Keratinocyte (primary cell): ENCODE data around the gene PLEKHA8. TPM values are rescaled to one million over a fixed set of nuclear protein-coding genes. Genes with fewer than 3 reads are reported as not detected.

Experiments used
- DNase-seq: peaks from one replicate; pipeline ENCODE4 v3.0.0-alpha.2; 2011; ENCODE audit warnings: low read depth, missing footprints, low spot score
- FAIRE-seq: peaks from 2 replicates; lab custom pipeline; 2011; peaks lifted over from hg19 to GRCh38; lab: Jason Lieb, UNC
- H2AFZ ChIP-seq: 2 replicates; pipeline ENCODE4 v1.6.0; 2012; ENCODE audit warnings: low read length, control low read depth, inconsistent platforms; ENCODE audit not compliant: control insufficient read depth
- H3K27ac ChIP-seq: 2 replicates; pipeline ENCODE4 v1.5.1; 2011; ENCODE audit warnings: low read length; ENCODE audit not compliant: control insufficient read depth, insufficient read depth
- H3K27me3 ChIP-seq: 3 replicates; pipeline ENCODE4 v1.6.0; 2011; ENCODE audit warnings: low read length; ENCODE audit not compliant: control insufficient read depth, insufficient read depth; ENCODE audit errors: extremely low read depth
- H3K36me3 ChIP-seq, 2 experiments: 2 replicates in 1 of 2; 3 replicates in 1 of 2; pipeline ENCODE4 v1.5.1; 2011; ENCODE audit warnings: low read length in 2 of 2, mild to moderate bottlenecking in 1 of 2; ENCODE audit not compliant: control insufficient read depth in 2 of 2, insufficient read depth in 2 of 2; ENCODE audit errors: extremely low read depth in 1 of 2
- H3K4me1 ChIP-seq: 3 replicates; pipeline ENCODE4 v1.5.1; 2011; ENCODE audit warnings: low read length; ENCODE audit not compliant: control insufficient read depth, insufficient read depth; ENCODE audit errors: extremely low read depth
- H3K4me2 ChIP-seq: 3 replicates; pipeline ENCODE4 v1.6.0; 2011; ENCODE audit warnings: low read depth, low read length; ENCODE audit not compliant: control insufficient read depth, insufficient read depth; ENCODE audit errors: extremely low read depth
- H3K4me3 ChIP-seq, 3 experiments: fragments of 200-600 bp in 1 of 3; sonication (generic) in 1 of 3; 2 replicates in 2 of 3; 3 replicates in 1 of 3; pipeline ENCODE4 v1.5.1; 2011 to 2016; ENCODE audit warnings: low read length in 3 of 3, mild to moderate bottlenecking in 3 of 3, control low read depth in 2 of 3, inconsistent platforms in 1 of 3, low read depth in 1 of 3, mixed read lengths in 1 of 3, mixed run types in 1 of 3, moderate library complexity in 1 of 3; ENCODE audit not compliant: control insufficient read depth in 2 of 3, insufficient read depth in 2 of 3; ENCODE audit errors: extremely low read depth in 1 of 3
- H3K79me2 ChIP-seq: 2 replicates; pipeline ENCODE4 v1.6.0; 2012; ENCODE audit warnings: low read length; ENCODE audit not compliant: control insufficient read depth, insufficient read depth
- H3K9ac ChIP-seq: 3 replicates; pipeline ENCODE4 v1.6.0; 2011; ENCODE audit warnings: low read length; ENCODE audit not compliant: control insufficient read depth, insufficient read depth; ENCODE audit errors: extremely low read depth
- H3K9me1 ChIP-seq: 3 replicates; pipeline ENCODE4 v1.6.0; 2011; ENCODE audit warnings: low read length; ENCODE audit not compliant: control insufficient read depth, insufficient read depth; ENCODE audit errors: extremely low read depth
- H3K9me3 ChIP-seq: 2 replicates; pipeline ENCODE4 v1.5.1; 2012; ENCODE audit warnings: low read depth, low read length; ENCODE audit not compliant: control insufficient read depth
- H4K20me1 ChIP-seq: 3 replicates; pipeline ENCODE4 v1.6.0; 2011; ENCODE audit warnings: low read length; ENCODE audit not compliant: control insufficient read depth, insufficient read depth; ENCODE audit errors: extremely low read depth
- EZH2 ChIP-seq: IDR thresholded peaks from one replicate; pipeline ENCODE4 v1.6.1; 2012; ENCODE audit warnings: inconsistent platforms, mild to moderate bottlenecking, low read length, moderate library complexity
- dilution Hi-C: fragments of 300-500 bp; cut with MboI; formaldehyde crosslinking; loops from one replicate; pipeline ENCODE4 v1.7.0; 2020; ENCODE audit warnings: low sequenced_read_pairs; ENCODE audit not compliant: extremely low pct_ligation_motif_present
- polyA plus RNA-seq, 5 experiments: library from polyadenylated mRNA; depleted of rRNA in 3 of 5; stranded (reverse) in 3 of 5; stranded (forward) in 1 of 5; unstranded in 1 of 5; fragments of >200 nt; gene quantifications; 1 replicate in 1 of 5; 2 replicates in 3 of 5; 3 replicates in 1 of 5; pipeline versions ENCODE4 v1.2.1 to v1.2.3, GENCODE V29; 2011 to 2012; ENCODE audit warnings: missing spikeins in 2 of 5, low read depth in 1 of 5, low replicate concordance in 1 of 5
- TF ChIP-seq, protein P1 (sequence below), 3 experiments: IDR thresholded peaks in 1 of 3; conservative IDR thresholded peaks in 1 of 3; optimal IDR thresholded peaks in 1 of 3; 2 replicates in 2 of 3; 3 replicates in 1 of 3; pipeline versions ENCODE3 to v1.5.1; 2011; ENCODE audit warnings: low read length in 3 of 3, mild to moderate bottlenecking in 3 of 3, moderate library complexity in 2 of 3, control low read depth in 1 of 3, inconsistent platforms in 1 of 3; ENCODE audit not compliant: insufficient read depth in 2 of 3; ENCODE audit errors: extremely low read depth in 1 of 3

Gene PLEKHA8
- polyA plus RNA-seq, 1 donor (not counting 4 experiments of a cell fraction or from before 2014, with no cell fraction given) = 9.6 TPM

DNA sequence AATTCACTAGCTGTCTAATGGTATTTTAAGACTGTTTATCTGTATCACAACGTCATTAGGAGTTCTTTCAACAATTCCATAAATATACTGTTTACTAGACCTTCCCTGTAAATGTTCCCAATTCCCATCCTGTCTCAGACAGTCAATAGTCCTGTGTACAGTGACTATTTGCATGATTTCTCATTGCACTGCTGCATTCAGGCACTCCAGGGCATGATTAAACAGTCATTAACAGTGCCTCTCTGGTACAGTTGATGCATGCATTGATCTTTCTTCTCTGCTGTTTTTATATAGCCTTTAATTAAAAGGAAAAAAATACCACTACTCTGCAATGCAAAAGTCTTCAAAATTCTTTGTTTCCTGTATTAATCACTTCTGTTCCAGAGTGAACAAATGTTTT is 55.1 kb downstream of the PLEKHA8 start:
- no peaks in the 10 kb centered on the region for H3K4me1 ChIP-seq
- no peak overlapping the region for H3K4me3 ChIP-seq
- no peak overlapping the region for H3K4me2 ChIP-seq
- no peaks in the 10 kb centered on the region for H3K9me1 ChIP-seq
- H3K27ac ChIP-seq = no peak overlapping the region
- no peak for TF ChIP-seq EZH2
- TF ChIP-seq, protein P1, sequence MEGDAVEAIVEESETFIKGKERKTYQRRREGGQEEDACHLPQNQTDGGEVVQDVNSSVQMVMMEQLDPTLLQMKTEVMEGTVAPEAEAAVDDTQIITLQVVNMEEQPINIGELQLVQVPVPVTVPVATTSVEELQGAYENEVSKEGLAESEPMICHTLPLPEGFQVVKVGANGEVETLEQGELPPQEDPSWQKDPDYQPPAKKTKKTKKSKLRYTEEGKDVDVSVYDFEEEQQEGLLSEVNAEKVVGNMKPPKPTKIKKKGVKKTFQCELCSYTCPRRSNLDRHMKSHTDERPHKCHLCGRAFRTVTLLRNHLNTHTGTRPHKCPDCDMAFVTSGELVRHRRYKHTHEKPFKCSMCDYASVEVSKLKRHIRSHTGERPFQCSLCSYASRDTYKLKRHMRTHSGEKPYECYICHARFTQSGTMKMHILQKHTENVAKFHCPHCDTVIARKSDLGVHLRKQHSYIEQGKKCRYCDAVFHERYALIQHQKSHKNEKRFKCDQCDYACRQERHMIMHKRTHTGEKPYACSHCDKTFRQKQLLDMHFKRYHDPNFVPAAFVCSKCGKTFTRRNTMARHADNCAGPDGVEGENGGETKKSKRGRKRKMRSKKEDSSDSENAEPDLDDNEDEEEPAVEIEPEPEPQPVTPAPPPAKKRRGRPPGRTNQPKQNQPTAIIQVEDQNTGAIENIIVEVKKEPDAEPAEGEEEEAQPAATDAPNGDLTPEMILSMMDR (optimal IDR thresholded peaks at IDR 0.05 in 1 of 3, IDR thresholded peaks at IDR 0.05 in 1 of 3, conservative IDR thresholded peaks at IDR 0.05 in 1 of 3; ENCODE audit: extremely low read depth in 1 of 3, insufficient read depth in 2 of 3, low read length in 3 of 3) = no peak
- no peak overlapping the region for H3K9ac ChIP-seq
- H3K79me2 ChIP-seq = no peaks in the 10 kb centered on the region
- H3K27me3 ChIP-seq = no peaks in the 10 kb centered on the region
- H3K36me3 ChIP-seq = peaks cover 4 to 5% of the 10 kb centered on the region in 2 experiments
- FAIRE-seq (no peak), DNase-seq (no peak)
- H4K20me1 ChIP-seq = no peaks in the 10 kb centered on the region
- dilution Hi-C loops = no loop called here
- no peak overlapping the region for H2AFZ ChIP-seq
- H3K9me3 ChIP-seq = no peaks in the 10 kb centered on the region

DNA sequence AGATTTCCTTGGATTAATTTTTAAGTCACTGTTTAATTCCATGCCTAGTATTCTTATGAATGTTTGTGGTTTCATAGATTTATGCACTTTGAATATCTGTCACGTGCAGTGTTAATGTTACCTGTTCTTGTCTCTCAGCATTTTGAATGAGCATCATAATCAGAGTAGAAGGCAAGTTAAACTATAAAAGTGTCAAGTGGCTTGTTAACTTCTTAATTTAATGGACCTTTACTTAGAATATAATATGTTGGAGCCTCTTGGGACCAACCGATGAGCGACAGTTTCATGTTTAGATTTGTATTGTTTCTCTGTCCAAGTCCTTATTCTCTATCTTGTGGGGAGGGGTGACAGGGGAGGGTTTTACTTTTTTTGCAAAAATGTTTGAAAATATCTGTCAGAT is 56.0 kb downstream of the PLEKHA8 start:
- Histone ChIP-seq H2AFZ (no peak overlapping the region), H3K9me3 (no peaks in the 10 kb centered on the region), H3K4me3 (no peak overlapping the region), H3K27ac (no peak overlapping the region), H3K4me2 (no peak overlapping the region), H3K4me1 (no peaks in the 10 kb centered on the region), H3K79me2 (no peaks in the 10 kb centered on the region), H3K9ac (no peak overlapping the region), H4K20me1 (no peaks in the 10 kb centered on the region), H3K36me3 (peaks cover 3 to 4% of the 10 kb centered on the region in 2 experiments), H3K9me1 (no peaks in the 10 kb centered on the region), H3K27me3 (no peaks in the 10 kb centered on the region)
- dilution Hi-C loops = no loop called here
- no peak for FAIRE-seq
- DNase-seq = no peak
- no peak for TF ChIP-seq EZH2
- TF ChIP-seq, protein P1 (optimal IDR thresholded peaks at IDR 0.05 in 1 of 3, IDR thresholded peaks at IDR 0.05 in 1 of 3, conservative IDR thresholded peaks at IDR 0.05 in 1 of 3; ENCODE audit: extremely low read depth in 1 of 3, insufficient read depth in 2 of 3, low read length in 3 of 3) = no peak
